ENCODE data around the gene CHST8.

Gene CHST8

DNA sequence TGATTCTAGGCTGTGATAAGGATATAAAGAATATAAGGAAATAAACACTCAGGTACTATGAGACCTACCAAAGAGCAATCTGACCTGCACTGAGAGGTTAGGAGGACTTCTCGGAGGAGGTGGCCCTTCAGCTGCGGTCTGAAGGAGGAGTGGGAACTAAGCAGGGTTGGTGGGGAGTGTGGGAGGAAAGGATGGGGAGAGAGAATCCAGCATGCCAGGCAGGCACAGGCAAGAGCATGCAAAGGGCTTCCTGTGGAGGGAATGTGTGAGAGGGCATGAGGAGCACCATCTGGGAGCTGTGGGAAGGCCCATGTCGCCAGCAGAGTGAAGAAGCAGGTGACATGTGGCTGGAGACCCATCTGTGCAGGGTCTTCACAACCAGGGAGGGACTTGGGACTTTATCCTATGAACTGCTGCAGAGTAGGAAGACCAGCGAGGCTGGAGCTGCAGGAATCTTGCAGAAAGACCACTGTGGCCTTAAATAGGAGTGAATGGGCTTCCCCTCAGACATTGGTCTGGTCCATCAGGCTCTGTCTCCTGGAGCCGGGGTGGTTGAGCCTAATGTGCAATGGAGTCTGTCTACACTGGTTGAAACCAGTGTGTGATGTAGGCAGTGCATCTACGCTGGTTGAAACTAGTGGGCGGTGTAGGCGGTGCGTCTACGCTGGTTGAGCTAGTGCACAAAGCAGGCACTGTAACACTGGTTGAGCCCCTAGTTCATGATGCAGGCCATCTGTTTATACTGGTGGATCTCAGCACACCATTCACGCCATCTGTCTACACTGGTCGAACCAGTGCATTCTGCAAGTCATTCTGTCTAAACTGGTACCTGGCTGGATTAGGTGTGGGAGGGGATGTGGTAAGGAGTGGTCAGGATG is 6.4 kb downstream of the CHST8 start:
- Mint-ChIP-seq H3K27ac (no peak overlapping the region), H3K4me1 (ENCODE audit: low read depth) (no peaks in the 10 kb centered on the region), H3K9me3 (ENCODE audit: low read depth) (no peaks in the 10 kb centered on the region)

DNA sequence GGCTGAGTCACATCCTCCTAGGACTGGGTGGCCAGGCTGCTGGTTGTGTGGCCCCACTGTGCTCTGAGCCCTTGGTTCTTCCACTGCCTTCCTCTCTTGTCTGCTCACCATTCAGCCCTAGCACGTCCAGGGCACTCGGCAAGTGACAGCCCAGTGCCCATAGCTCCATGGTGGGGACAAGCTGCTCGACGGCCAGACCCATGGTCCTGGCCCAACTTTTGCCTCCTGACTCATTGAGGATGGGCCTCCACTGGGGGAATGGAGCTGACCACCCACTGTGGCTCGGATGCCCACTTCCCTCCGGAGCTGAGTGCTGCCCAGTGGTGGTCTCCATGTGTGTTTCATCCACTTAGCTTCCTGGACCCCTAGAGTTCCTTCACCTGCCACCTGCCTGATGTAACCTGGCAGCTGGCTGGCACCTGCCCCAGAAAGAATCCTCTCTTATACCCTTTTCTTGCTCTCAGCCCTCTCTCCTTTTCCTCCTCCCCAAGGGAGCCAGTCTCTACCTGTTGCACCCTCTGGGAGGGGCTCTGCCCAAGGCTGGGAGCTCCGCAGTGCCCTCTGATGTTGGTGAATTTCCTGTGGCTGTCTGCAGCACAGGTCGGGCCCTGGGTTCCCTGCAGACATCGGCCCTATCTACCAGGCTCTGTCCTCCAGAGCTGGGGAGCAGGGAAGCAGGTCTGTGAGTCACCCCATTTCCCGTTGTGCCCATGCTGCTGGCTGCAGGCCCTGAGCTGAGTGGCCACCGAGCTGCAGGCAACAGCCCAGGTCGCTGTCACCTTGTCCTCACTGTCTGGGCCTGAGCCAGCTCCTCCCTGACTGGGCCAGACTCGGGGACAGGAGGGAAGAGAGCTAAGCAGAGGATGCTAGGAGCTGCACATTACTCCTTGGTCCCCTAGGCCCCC is 7.4 kb downstream of the CHST8 start:
- Mint-ChIP-seq H3K4me3 (no peak overlapping the region), H3K27me3 (peaks cover 12% of the 10 kb centered on the region), H3K36me3 (no peaks in the 10 kb centered on the region)

More for the DNA sequence above, 6.4 kb downstream of the CHST8 start:
- Mint-ChIP-seq H3K36me3 (no peaks in the 10 kb centered on the region), H3K27me3 (peaks cover 16% of the 10 kb centered on the region), H3K4me3 (no peak overlapping the region)

DNA sequence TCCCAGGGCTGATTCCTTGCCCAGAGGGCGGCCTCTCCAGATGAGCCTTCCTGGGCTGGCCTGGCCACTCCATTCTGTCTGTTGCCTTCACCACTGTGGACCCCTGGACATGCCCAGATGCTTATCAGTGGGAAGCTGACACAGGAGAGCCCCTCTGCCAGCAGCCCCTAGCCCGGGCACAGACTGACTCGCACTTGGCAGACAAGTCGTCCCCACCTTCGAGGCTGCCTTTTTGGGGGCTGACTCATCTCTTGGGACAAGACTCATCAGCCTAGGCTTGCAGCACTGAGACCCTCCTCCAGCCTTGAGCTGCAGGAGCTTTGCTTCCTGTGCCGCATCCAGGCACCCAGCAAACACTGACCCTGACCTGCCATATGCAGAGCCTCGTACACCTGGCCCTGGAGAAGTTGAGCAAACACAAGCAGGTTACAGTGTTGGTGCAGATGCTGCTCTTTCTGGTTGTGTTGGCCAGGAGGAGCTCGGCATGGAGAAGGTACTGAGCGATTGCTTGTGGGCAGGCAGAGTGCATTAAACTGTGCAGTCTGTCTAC is 8.1 kb downstream of the CHST8 start:
- Mint-ChIP-seq H3K36me3 (no peaks in the 10 kb centered on the region), H3K4me3 (no peak overlapping the region), H3K9me3 (ENCODE audit: low read depth) (no peaks in the 10 kb centered on the region), H3K27ac (no peak overlapping the region), H3K27me3 (peaks cover 7% of the 10 kb centered on the region), H3K4me1 (ENCODE audit: low read depth) (no peaks in the 10 kb centered on the region)

More for the DNA sequence above, 7.4 kb downstream of the CHST8 start:
- Mint-ChIP-seq H3K9me3 (ENCODE audit: low read depth) (no peaks in the 10 kb centered on the region), H3K27ac (no peak overlapping the region), H3K4me1 (ENCODE audit: low read depth) (no peaks in the 10 kb centered on the region)

DNA sequence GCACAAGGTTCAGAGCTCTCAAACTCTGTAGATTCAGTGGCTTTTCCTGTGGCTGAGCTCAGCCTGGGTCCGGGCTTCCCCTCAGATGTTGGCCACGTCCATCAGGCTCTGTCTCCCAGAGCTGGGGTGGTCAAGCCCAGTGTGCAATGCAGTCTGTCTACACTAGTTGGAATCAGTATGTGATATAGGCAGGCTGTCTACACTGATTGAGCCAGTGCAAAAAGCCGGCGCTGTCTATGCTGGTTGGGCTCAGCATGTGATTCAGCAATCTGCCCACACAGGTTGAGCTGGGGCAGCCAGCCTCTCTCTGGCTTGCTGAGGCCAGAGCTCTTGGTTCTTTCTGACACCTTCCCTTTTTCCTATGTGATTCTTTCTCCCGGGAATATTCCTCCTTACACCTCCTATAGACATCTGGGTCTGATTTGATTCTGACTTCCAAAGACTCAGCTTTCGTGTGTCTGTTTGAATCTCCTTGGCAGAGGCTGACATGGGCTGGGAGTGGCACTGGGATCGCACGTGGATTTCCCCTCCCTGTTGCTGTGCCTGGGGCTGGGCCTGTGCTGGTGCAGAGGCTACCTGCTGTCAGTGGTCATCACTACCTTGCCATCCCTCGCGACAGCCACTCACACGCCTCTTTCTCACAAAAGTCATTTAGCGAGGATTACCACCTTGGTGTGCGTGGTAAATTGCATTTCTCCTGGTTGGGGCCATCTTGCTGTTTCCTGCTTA is 9.3 kb downstream of the CHST8 start:
- Mint-ChIP-seq H3K4me1 (ENCODE audit: low read depth) (no peaks in the 10 kb centered on the region), H3K4me3 (no peak overlapping the region), H3K27ac (no peak overlapping the region), H3K36me3 (no peaks in the 10 kb centered on the region), H3K9me3 (ENCODE audit: low read depth) (no peaks in the 10 kb centered on the region), H3K27me3 (peaks cover 5% of the 10 kb centered on the region)

DNA sequence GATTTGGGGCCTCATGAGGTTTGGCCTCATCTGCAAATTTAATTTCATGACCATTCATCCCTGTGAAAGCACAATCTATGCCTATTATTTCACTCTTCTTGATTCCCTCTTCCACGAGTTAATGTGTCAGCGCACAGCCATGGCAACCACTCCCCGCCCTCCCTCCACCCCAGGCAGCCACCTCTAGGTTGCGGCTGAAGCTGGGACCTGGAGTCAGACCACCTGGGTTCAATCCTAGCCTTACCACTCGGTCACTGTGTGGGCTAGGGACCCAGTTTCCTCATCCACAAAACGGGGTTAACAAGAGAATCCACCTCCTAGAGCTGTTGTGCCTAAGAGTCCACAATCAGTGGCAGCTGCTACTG is 9.8 kb downstream of the CHST8 start:
- Mint-ChIP-seq H3K9me3 (ENCODE audit: low read depth) (no peaks in the 10 kb centered on the region), H3K27me3 (peaks cover 7% of the 10 kb centered on the region), H3K27ac (no peak overlapping the region), H3K36me3 (no peaks in the 10 kb centered on the region), H3K4me1 (ENCODE audit: low read depth) (no peaks in the 10 kb centered on the region), H3K4me3 (no peak overlapping the region)

DNA sequence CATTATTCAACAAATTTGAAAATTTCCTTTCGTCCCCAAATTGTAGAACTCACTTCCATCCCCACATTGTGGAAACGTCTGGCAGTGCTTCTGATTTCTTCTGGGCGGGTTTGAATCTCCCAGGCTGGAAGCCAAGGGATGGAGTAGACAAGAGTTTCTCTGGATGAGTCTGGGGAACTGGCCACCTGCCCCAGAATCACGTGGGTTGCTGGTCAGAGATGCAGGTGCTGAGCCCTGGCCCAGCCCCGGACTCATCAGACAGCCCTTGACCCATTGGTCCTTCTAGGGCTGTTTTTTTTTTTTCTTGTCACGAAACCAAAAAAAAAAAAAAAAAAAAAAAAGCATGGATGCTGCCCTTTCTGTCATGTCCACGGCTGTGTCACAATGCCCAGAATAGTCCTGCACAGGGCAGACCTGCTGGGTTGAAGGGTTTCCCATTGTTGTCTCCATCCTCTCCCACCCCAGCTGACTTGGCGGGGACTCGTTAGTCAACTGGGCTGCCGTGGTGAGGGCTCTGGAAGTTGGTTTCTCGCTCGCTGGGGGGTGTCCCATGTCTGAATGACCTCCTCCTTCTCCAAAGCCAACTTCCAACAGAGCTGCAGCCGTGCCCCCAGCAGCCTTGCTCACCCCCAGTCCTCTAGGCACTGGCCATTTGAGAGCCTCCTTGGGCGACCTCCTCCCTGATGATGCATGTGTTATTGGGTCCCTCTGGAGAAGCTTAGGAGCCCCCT is 12.8 kb downstream of the CHST8 start:
- peaks cover 6% of the 10 kb centered on the region for H3K27me3 Mint-ChIP-seq
- no peak overlapping the region for H3K4me3 Mint-ChIP-seq
- H3K4me1 Mint-ChIP-seq (ENCODE audit: low read depth) = no peaks in the 10 kb centered on the region
- no peaks in the 10 kb centered on the region for H3K9me3 Mint-ChIP-seq (ENCODE audit: low read depth)
- H3K36me3 Mint-ChIP-seq = no peaks in the 10 kb centered on the region
- no peak overlapping the region for H3K27ac Mint-ChIP-seq

DNA sequence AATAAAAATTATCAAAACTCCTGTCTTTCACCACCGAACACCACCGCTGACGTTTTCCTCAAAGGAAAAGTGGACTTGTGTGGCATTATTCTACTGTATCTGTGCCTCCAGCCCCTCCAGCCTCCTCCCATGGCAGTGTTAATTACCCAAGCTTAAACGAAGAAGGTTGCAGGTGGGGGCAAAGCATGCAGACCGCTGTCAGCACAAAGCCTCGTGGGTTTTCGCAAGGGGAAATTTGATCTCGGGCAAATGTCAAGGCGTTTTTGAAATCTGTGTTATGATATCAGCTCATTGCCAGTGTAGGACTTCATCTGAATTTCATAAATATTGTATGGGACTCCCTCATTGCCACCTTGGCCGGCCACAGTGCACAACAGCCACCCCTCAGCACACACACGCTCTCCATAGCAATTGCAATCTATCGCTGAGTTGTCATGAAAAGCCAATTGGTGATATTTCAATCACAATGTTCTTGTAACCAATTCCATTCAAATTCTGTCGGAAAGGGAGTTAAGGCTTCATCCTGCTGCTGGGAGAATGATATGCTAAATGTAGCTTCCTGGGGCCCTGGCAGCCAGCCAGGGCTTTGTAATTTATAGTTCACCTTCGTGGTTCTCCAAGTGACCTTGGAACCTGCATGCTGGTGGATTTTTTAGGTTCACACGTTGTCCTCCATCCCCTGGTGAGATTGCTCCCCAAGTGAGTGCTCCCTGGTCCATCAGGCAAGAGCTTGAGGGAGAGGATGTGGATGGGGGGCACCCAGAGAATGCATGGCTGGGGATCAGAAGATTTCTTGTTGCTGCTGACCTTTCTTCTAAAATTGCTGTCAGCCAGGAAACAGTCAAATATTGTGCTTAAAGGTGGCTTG is 16.6 kb downstream of the CHST8 start:
- Mint-ChIP-seq H3K27me3 (peaks cover 10% of the 10 kb centered on the region), H3K4me3 (no peak overlapping the region)

DNA sequence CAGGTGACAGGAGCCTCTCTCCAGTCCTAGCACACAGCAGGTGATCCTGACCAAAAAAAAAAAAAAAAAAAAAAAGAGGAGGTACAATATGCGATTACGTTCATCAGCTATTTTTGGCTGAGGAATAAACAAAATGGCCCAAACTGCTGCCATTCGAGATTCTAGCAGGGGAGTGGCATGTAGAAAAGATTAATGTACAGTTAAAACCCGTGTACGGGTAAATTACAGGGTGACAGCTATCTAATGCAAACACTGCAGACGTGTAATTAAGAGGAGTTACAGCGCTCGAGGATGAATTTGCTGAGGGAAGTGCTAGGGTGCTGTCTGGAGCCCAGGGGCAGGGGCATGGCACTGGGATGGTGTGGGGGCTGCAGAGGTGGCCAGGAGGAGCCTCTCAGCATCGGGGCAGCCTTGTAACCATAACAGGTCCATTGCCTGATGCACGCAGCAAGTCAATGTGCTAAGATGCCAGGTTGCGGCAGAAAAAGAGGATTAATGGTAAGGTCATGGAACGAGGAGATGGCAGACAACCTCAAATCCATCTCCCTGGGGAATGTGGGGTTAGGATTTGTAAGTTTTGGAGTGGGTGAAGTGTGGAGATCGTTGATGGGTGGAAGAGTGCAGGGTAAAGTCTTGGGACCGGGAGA is 17.4 kb downstream of the CHST8 start:
- no peak overlapping the region for H3K4me3 Mint-ChIP-seq
- no peaks in the 10 kb centered on the region for H3K36me3 Mint-ChIP-seq
- H3K27me3 Mint-ChIP-seq = peaks cover 13% of the 10 kb centered on the region
- H3K9me3 Mint-ChIP-seq (ENCODE audit: low read depth) = no peaks in the 10 kb centered on the region
- H3K27ac Mint-ChIP-seq = no peak overlapping the region
- H3K4me1 Mint-ChIP-seq (ENCODE audit: low read depth) = no peaks in the 10 kb centered on the region

More for the DNA sequence above, 16.6 kb downstream of the CHST8 start:
- Mint-ChIP-seq H3K36me3 (no peaks in the 10 kb centered on the region), H3K27ac (no peak overlapping the region), H3K4me1 (ENCODE audit: low read depth) (no peaks in the 10 kb centered on the region), H3K9me3 (ENCODE audit: low read depth) (no peaks in the 10 kb centered on the region)

DNA sequence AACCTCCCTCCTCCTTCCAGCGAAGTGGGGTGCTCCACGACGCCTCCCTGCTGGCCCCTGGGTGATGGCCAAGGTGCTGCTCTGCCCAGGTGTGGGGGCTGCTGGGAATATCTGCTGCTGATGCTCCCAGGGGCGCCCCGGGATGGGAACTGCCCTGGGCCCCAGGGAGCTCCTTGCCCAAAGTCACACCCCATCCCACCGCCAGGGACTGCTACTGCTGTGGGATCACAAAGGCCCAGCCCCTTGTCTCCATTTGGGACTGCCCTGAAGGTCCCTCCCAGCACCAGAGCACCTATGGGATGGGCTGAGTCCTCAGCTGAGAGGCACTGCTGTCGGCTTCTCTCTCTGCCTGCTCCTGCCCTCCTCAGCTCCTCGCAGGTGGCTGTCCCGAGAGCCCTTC is 19.0 kb downstream of the CHST8 start:
- Mint-ChIP-seq H3K4me3 (no peak overlapping the region), H3K27ac (no peak overlapping the region), H3K36me3 (no peaks in the 10 kb centered on the region), H3K27me3 (peaks cover 13% of the 10 kb centered on the region), H3K4me1 (ENCODE audit: low read depth) (no peaks in the 10 kb centered on the region), H3K9me3 (ENCODE audit: low read depth) (no peaks in the 10 kb centered on the region)

DNA sequence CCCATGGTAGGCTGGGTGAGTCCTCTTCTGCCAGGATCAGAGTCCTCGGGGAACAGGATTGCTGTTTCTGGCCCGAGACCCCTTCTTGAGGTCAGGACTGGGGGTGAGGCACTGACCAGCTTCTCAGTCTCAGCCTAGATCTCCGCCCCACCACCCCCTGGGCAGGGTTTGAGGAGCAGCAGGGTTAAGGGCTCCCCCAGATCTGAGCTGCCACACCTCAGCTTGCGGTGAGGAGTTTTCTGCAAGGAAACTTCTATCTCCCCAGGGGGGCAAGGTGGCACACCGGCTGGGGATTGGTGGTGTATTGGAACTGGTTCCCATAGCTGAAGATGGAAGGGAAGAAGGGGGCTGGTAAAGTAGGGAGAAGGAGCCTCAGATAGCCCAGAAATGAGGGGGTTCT is 19.5 kb downstream of the CHST8 start:
- Mint-ChIP-seq H3K4me3 (no peak overlapping the region), H3K27me3 (peaks cover 11% of the 10 kb centered on the region), H3K9me3 (ENCODE audit: low read depth) (no peaks in the 10 kb centered on the region), H3K36me3 (no peaks in the 10 kb centered on the region), H3K4me1 (ENCODE audit: low read depth) (no peaks in the 10 kb centered on the region), H3K27ac (no peak overlapping the region)

DNA sequence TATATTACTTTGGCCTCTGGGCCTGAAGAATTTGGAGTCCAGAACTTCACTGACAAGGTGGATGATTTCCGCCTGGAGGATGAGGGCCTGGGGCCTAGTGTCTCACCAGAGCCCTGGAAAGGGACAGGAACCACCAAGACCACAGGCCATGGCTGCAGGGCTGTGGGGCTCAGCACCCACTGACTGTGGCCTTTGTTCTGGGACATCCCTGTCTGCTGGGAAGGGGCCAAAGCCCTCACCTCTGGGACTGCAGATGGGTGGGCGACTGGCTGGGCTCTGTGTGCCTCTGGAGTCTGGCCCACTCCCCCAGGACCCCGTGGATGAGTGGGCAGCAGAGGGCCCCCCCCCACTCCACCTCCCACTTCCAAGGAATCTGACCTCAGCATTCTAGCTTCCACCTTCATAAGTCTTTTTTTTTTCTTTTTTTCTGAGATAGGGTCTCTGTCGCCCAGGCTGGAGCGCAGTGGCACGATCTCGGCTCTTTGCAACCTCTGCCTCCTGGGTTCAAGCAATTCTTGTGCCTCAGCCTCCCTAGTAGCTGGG is 20.3 kb downstream of the CHST8 start:
- no peaks in the 10 kb centered on the region for H3K36me3 Mint-ChIP-seq
- no peak overlapping the region for H3K4me3 Mint-ChIP-seq
- H3K27ac Mint-ChIP-seq = no peak overlapping the region
- H3K27me3 Mint-ChIP-seq = peaks cover 10% of the 10 kb centered on the region
- no peaks in the 10 kb centered on the region for H3K9me3 Mint-ChIP-seq (ENCODE audit: low read depth)
- H3K4me1 Mint-ChIP-seq (ENCODE audit: low read depth) = no peaks in the 10 kb centered on the region

DNA sequence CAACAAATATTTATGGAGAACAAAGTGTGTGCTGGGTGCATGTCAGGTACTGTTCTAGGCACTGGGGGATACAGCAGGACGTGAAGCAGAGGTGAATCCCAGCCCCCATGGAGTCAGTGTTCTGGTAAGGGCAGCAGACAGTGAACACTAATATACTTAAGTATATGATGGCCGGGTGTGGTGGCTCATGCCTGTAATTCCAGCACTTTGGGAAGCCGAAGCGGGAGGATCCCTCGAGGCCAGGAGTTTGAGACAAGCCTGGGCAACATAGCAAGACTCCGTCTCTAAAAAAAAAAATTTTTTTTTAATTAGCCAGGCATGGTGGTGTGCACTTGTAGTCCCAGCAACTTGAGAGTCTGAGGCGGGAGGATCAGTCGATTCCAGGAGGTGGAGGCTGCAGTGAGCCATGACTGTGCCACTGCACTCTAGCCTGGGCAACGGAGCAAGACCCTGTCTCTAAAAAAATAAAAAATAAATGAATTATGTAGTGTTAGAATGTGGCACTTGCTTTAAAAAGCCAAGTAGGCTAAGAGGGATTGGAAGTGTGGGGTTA is 22.6 kb downstream of the CHST8 start:
- Mint-ChIP-seq H3K4me1 (ENCODE audit: low read depth) (no peaks in the 10 kb centered on the region), H3K27ac (no peak overlapping the region), H3K9me3 (ENCODE audit: low read depth) (no peaks in the 10 kb centered on the region), H3K36me3 (no peaks in the 10 kb centered on the region), H3K27me3 (peaks cover 8% of the 10 kb centered on the region), H3K4me3 (no peak overlapping the region)

Data from activated naive CD8-positive, alpha-beta T cell (primary cell).